Trophoblast cell (in vitro differentiated cells and primary cell): Measurements from ENCODE around the gene SRSF10.

ENCODE experiments used
- DNase-seq, 2 donors: peaks; one replicate each; pipeline ENCODE4 v3.0.0-alpha.2; 2016
- H2AFZ ChIP-seq: 2 replicates; pipeline ENCODE4 v1.6.1; 2013; ENCODE audit warnings: low read length, moderate library complexity, mild to moderate bottlenecking; ENCODE audit not compliant: insufficient read depth, poor library complexity
- H2AK5ac ChIP-seq: 2 replicates; pipeline ENCODE4 v1.6.1; 2013; ENCODE audit warnings: mild to moderate bottlenecking, low read length
- H2BK120ac ChIP-seq: 2 replicates; pipeline ENCODE4 v1.6.1; 2013; ENCODE audit warnings: low read length, mild to moderate bottlenecking, moderate library complexity; ENCODE audit not compliant: insufficient read depth, poor library complexity
- H2BK12ac ChIP-seq: 2 replicates; pipeline ENCODE4 v1.6.1; 2013; ENCODE audit warnings: mild to moderate bottlenecking, low read length, moderate library complexity
- H2BK5ac ChIP-seq: 2 replicates; pipeline ENCODE4 v1.6.1; 2013; ENCODE audit warnings: low read length, low read depth, moderate library complexity, mild to moderate bottlenecking; ENCODE audit not compliant: poor library complexity
- H3K14ac ChIP-seq: 2 replicates; pipeline ENCODE4 v1.6.1; 2013; ENCODE audit warnings: mild to moderate bottlenecking, low read length
- H3K18ac ChIP-seq: 2 replicates; pipeline ENCODE4 v1.6.1; 2013; ENCODE audit warnings: mild to moderate bottlenecking, low read length
- H3K23ac ChIP-seq: 2 replicates; pipeline ENCODE4 v1.6.1; 2013; ENCODE audit warnings: low read length
- H3K27ac ChIP-seq: 2 replicates; pipeline ENCODE4 v1.5.1; 2013; ENCODE audit warnings: low read depth, mild to moderate bottlenecking, inconsistent platforms, low read length, moderate library complexity
- H3K27me3 ChIP-seq: 2 replicates; pipeline ENCODE4 v1.6.1; 2013; ENCODE audit warnings: inconsistent platforms, mild to moderate bottlenecking, low read length, moderate library complexity; ENCODE audit not compliant: insufficient read depth
- H3K36me3 ChIP-seq, 2 experiments: 1 replicate in 1 of 2; 2 replicates in 1 of 2; pipeline ENCODE4 v1.6.1; 2013; ENCODE audit warnings: low read length in 2 of 2, mild to moderate bottlenecking in 2 of 2, moderate library complexity in 1 of 2; ENCODE audit not compliant: insufficient read depth in 2 of 2, control insufficient read depth in 1 of 2
- H3K4ac ChIP-seq: 2 replicates; pipeline ENCODE4 v1.6.1; 2013; ENCODE audit warnings: low read depth, mild to moderate bottlenecking, low read length, moderate library complexity
- H3K4me1 ChIP-seq, 2 experiments: 1 replicate in 1 of 2; 2 replicates in 1 of 2; pipeline ENCODE4 v1.6.1; 2013; ENCODE audit warnings: low read length in 2 of 2, mild to moderate bottlenecking in 2 of 2, moderate library complexity in 1 of 2; ENCODE audit not compliant: insufficient read depth in 2 of 2, control insufficient read depth in 1 of 2
- H3K4me2 ChIP-seq: 2 replicates; pipeline ENCODE4 v1.6.1; 2013; ENCODE audit warnings: inconsistent platforms, mild to moderate bottlenecking, low read length, moderate library complexity
- H3K4me3 ChIP-seq: 2 replicates; pipeline ENCODE4 v1.5.1; 2013; ENCODE audit warnings: mild to moderate bottlenecking, low read depth, low read length, inconsistent platforms
- H3K79me1 ChIP-seq: one replicate; pipeline ENCODE4 v1.6.1; 2013; ENCODE audit warnings: low read length
- H3K79me2 ChIP-seq: 2 replicates; pipeline ENCODE4 v1.6.1; 2013; ENCODE audit warnings: low read length, mild to moderate bottlenecking; ENCODE audit not compliant: control insufficient read depth, insufficient read depth, poor library complexity
- H3K9ac ChIP-seq: 2 replicates; pipeline ENCODE4 v1.6.1; 2013; ENCODE audit warnings: mild to moderate bottlenecking, low read length
- H3K9me3 ChIP-seq: 2 replicates; pipeline ENCODE4 v1.6.1; 2013; ENCODE audit warnings: low read depth, mild to moderate bottlenecking, control low read depth, inconsistent platforms, low read length; ENCODE audit not compliant: insufficient read depth
- H4K12ac ChIP-seq: 2 replicates; pipeline ENCODE4 v1.6.1; 2013; ENCODE audit warnings: low read depth, mild to moderate bottlenecking, low read length, moderate library complexity
- H4K8ac ChIP-seq: 2 replicates; pipeline ENCODE4 v1.6.1; 2013; ENCODE audit warnings: low read depth, mild to moderate bottlenecking, low read length, moderate library complexity
- H4K91ac ChIP-seq: one replicate; pipeline ENCODE4 v1.6.1; 2013; ENCODE audit warnings: low read depth, mild to moderate bottlenecking, low read length, moderate library complexity
- WGBS: extraction: QIAGEN DNeasy Blood & Tissue Kit; methylation state at CpG from one replicate; pipeline ENCODE4 v1.1.7; 2013; ENCODE audit warnings: missing lambda C conversion rate; ENCODE audit not compliant: insufficient read length, insufficient coverage; ENCODE audit errors: extremely low coverage; 5-methylcytosine and 5-hydroxymethylcytosine counted together

The SRSF10 gene

GRCh38 chr1:23978805-23979204 lies 1.3 kb downstream of the SRSF10 start:
- Histone ChIP-seq H2BK5ac (no peak overlapping the region), H2BK12ac (no peak overlapping the region), H3K4me2 (peak overlapping the region; percentile 0), H4K8ac (no peak overlapping the region), H2AK5ac (no peak overlapping the region), H3K14ac (no peak overlapping the region), H2AFZ (no peak overlapping the region), H3K9me3 (no peaks in the 10 kb centered on the region), H3K79me2 (peaks cover 17% of the 10 kb centered on the region), H4K91ac (no peak overlapping the region), H3K79me1 (peaks cover 8% of the 10 kb centered on the region), H3K36me3 (peaks cover 10 to 15% of the 10 kb centered on the region in 2 experiments), H4K12ac (no peak overlapping the region), H3K23ac (no peak overlapping the region), H3K18ac (no peak overlapping the region), H3K4me1 (peaks cover 3% of the 10 kb centered on the region in 2 experiments), H2BK120ac (no peak overlapping the region), H3K27ac (no peak overlapping the region), H3K4me3 (no peak overlapping the region), H3K4ac (peak overlapping the region; percentile 92), H3K27me3 (no peaks in the 10 kb centered on the region), H3K9ac (no peak overlapping the region)
- WGBS = no CpG with 5 or more reads among the region's 4 CpGs
- no peak for DNase-seq

- Histone ChIP-seq H3K79me2 (peaks cover 20% of the 10 kb centered on the region), H3K4me1 (peaks cover 3% of the 10 kb centered on the region in 2 experiments), H3K14ac (no peak overlapping the region), H4K91ac (no peak overlapping the region), H3K36me3 (peaks cover 16 to 21% of the 10 kb centered on the region in 2 experiments), H3K9ac (no peak overlapping the region), H3K4me2 (no peak overlapping the region), H3K79me1 (peaks cover 8% of the 10 kb centered on the region), H3K18ac (no peak overlapping the region), H3K4me3 (no peak overlapping the region), H3K9me3 (no peaks in the 10 kb centered on the region), H4K12ac (no peak overlapping the region), H3K27me3 (no peaks in the 10 kb centered on the region), H3K4ac (peak overlapping the region; percentile 86), H2AFZ (no peak overlapping the region), H2BK120ac (no peak overlapping the region), H2AK5ac (no peak overlapping the region), H4K8ac (no peak overlapping the region), H2BK5ac (no peak overlapping the region), H3K23ac (no peak overlapping the region), H3K27ac (no peak overlapping the region), H2BK12ac (no peak overlapping the region)
- DNase-seq = no peak
- no CpG with 5 or more reads among the region's 1 CpG for WGBS
Measured at GRCh38 chr1:23977854-23978191, 2.3 kb downstream of the SRSF10 start.

DNA sequence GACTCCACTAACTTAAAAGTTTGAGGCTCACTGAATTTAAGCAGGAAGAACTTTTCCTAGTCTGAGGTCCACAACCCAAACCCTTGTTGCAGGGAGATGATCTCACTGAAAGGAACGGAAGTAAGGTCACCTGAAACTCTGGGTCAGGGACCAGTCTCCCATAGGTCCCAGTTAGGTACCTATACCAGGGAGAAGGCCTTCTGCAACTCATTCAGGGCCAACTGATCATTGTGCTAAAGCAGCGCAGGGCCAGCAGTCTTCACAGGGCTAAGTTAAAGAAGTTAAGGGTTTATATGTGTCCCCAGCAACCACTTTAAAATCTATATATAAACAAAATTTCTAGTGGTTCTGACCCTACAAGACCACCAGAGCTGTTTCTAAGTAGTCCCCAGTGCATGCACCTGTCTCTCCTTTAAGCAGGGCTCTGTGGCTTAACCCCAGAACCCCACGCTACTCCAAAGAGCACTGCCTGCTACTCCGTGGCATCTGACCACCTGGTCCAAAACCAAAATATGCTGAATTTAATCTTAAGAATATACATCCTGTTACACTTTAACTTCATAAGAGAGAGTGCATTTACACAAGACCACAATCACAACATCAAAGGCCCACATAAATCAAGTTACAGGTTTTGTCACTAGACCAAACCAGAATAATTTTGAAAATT lies 2.8 kb downstream of the SRSF10 start:
- Histone ChIP-seq H2BK12ac (no peak overlapping the region), H2AK5ac (no peak overlapping the region), H3K18ac (no peak overlapping the region), H3K9me3 (no peaks in the 10 kb centered on the region), H4K91ac (no peak overlapping the region), H3K23ac (no peak overlapping the region), H3K27ac (no peak overlapping the region), H3K9ac (no peak overlapping the region), H3K79me2 (peaks cover 20% of the 10 kb centered on the region), H3K4me3 (no peak overlapping the region), H3K14ac (no peak overlapping the region), H2BK5ac (no peak overlapping the region), H3K27me3 (no peaks in the 10 kb centered on the region), H2BK120ac (no peak overlapping the region), H3K4me1 (peaks cover 3% of the 10 kb centered on the region in 2 experiments), H2AFZ (no peak overlapping the region), H4K12ac (no peak overlapping the region), H4K8ac (no peak overlapping the region), H3K79me1 (peaks cover 8% of the 10 kb centered on the region), H3K36me3 (peaks cover 18 to 24% of the 10 kb centered on the region in 2 experiments), H3K4me2 (no peak overlapping the region), H3K4ac (peak overlapping the region; percentile 73)
- no CpG with 5 or more reads among the region's 4 CpGs for WGBS
- DNase-seq = no peak

GRCh38 chr1:23967871-23968270 lies 12.3 kb downstream of the SRSF10 start:
- Histone ChIP-seq H3K27me3 (no peaks in the 10 kb centered on the region), H3K36me3 (peaks cover 9 to 19% of the 10 kb centered on the region in 2 experiments), H3K9ac (no peak overlapping the region), H3K4me1 (no peaks in the 10 kb centered on the region), H4K91ac (no peak overlapping the region), H3K9me3 (no peaks in the 10 kb centered on the region), H3K4me3 (no peak overlapping the region), H3K18ac (no peak overlapping the region), H2AFZ (no peak overlapping the region), H2BK120ac (no peak overlapping the region), H3K14ac (no peak overlapping the region), H3K4me2 (no peak overlapping the region), H4K12ac (no peak overlapping the region), H3K23ac (no peak overlapping the region), H3K79me2 (no peaks in the 10 kb centered on the region), H2AK5ac (no peak overlapping the region), H3K79me1 (no peaks in the 10 kb centered on the region), H3K27ac (no peak overlapping the region), H3K4ac (no peak overlapping the region), H2BK5ac (no peak overlapping the region), H2BK12ac (no peak overlapping the region), H4K8ac (no peak overlapping the region)
- no CpG with 5 or more reads among the region's 2 CpGs for WGBS
- DNase-seq = no peak
